ENCODE measurements around the gene TTC7B.
"Not testable (repeated sequence)": the region's sequence is repeated elsewhere in the genome, so short reads cannot be mapped to it uniquely, and the experiment has no call there.

Gene TTC7B

GRCh38 chr14:90830931-90831701, 14.9 kb upstream of the TTC7B start:
- DNase-seq: no peak

GRCh38 chr14:90829677-90830076, 13.4 kb upstream of the TTC7B start:
- DNase-seq: no peak

- peak; percentile 44 for DNase-seq
Measured at GRCh38 chr14:90828642-90829487, 12.6 kb upstream of the TTC7B start.

GRCh38 chr14:90827919-90828610, 11.8 kb upstream of the TTC7B start:
- DNase-seq: peak; percentile 86

- DNase-seq: not testable (repeated sequence)
Measured at GRCh38 chr14:90823542-90823941, 7.3 kb upstream of the TTC7B start.

- DNase-seq: peak; percentile 80
Measured at GRCh38 chr14:90820958-90821357, 4.7 kb upstream of the TTC7B start.

GRCh38 chr14:90819734-90820393, 3.6 kb upstream of the TTC7B start:
- no peak for DNase-seq

- no peak for DNase-seq
Measured at GRCh38 chr14:90818715-90819114, 2.5 kb upstream of the TTC7B start.

GRCh38 chr14:90816681-90817436, 629 bp upstream of the TTC7B start:
- DNase-seq: no peak

GRCh38 chr14:90815572-90815821, 733 bp downstream of the TTC7B start:
- no peak for DNase-seq

- DNase-seq: no peak
Measured at GRCh38 chr14:90814806-90815571, 1.2 kb downstream of the TTC7B start.

- no peak for DNase-seq
Measured at GRCh38 chr14:90813442-90813841, 2.8 kb downstream of the TTC7B start.

- DNase-seq: no peak
Measured at GRCh38 chr14:90812109-90812508, 4.1 kb downstream of the TTC7B start.

GRCh38 chr14:90811641-90812040, 4.6 kb downstream of the TTC7B start:
- DNase-seq: no peak

GRCh38 chr14:90810806-90811205, 5.4 kb downstream of the TTC7B start:
- no peak for DNase-seq

GRCh38 chr14:90809530-90810312, 6.5 kb downstream of the TTC7B start:
- DNase-seq: no peak

GRCh38 chr14:90808759-90809529, 7.3 kb downstream of the TTC7B start:
- no peak for DNase-seq

- no peak for DNase-seq
Measured at GRCh38 chr14:90807060-90807459, 9.2 kb downstream of the TTC7B start.

GRCh38 chr14:90805662-90806540, 10.3 kb downstream of the TTC7B start:
- no peak for DNase-seq

All from CD4-positive, alpha-beta T cell treated with Interleukin-4 for 4 hours (primary cell).